Upper lobe of left lung (tissue), 4 donors: ENCODE measurements around the gene OR6Y1.

ENCODE experiments used
- EP300 ChIP-seq, 4 donors: sonication (generic); formaldehyde crosslinking; IDR thresholded peaks; one replicate each; pipeline ENCODE4 v1.5.1; 2017; ENCODE audit warnings: antibody characterized with exemption in 4 of 4, control low read depth in 2 of 4
- POLR2A ChIP-seq, 4 donors: fragments of 450-650 bp; IDR thresholded peaks; one replicate each; pipeline ENCODE4 v1.5.1; 2016 to 2017; ENCODE audit warnings: antibody characterized with exemption in 4 of 4, mild to moderate bottlenecking in 2 of 4
- POLR2AphosphoS5 ChIP-seq, 2 donors: sonication (generic); formaldehyde crosslinking; IDR thresholded peaks; one replicate each; pipeline ENCODE4 v1.5.1; 2017; ENCODE audit warnings: antibody characterized with exemption in 2 of 2
- TF ChIP-seq, protein P1 (sequence below), 6 experiments: fragments of 450-650 bp in 4 of 6; fragments of 200-600 bp in 2 of 6; sonication (generic) in 2 of 6; IDR thresholded peaks; one replicate each; pipeline ENCODE4 v1.5.1; 2016 to 2019; ENCODE audit warnings: antibody characterized with exemption in 6 of 6

- TF ChIP-seq, protein P1, sequence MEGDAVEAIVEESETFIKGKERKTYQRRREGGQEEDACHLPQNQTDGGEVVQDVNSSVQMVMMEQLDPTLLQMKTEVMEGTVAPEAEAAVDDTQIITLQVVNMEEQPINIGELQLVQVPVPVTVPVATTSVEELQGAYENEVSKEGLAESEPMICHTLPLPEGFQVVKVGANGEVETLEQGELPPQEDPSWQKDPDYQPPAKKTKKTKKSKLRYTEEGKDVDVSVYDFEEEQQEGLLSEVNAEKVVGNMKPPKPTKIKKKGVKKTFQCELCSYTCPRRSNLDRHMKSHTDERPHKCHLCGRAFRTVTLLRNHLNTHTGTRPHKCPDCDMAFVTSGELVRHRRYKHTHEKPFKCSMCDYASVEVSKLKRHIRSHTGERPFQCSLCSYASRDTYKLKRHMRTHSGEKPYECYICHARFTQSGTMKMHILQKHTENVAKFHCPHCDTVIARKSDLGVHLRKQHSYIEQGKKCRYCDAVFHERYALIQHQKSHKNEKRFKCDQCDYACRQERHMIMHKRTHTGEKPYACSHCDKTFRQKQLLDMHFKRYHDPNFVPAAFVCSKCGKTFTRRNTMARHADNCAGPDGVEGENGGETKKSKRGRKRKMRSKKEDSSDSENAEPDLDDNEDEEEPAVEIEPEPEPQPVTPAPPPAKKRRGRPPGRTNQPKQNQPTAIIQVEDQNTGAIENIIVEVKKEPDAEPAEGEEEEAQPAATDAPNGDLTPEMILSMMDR (IDR thresholded peaks at IDR 0.05), result no peak
- TF ChIP-seq POLR2A (IDR thresholded peaks at IDR 0.05) (no peak), POLR2AphosphoS5 (IDR thresholded peaks at IDR 0.05) (no peak), EP300 (IDR thresholded peaks at IDR 0.05) (no peak)
Observed at GRCh38 chr1:158537609-158538008, 16.6 kb downstream of the OR6Y1 start.
